Activated CD4-positive, alpha-beta T cell treated with anti-CD3 and anti-CD28 coated beads, Interleukin-2, amount 50 U/mL, for 1 hour (primary cell): ENCODE results near the gene CTNNA2.

ENCODE experiments used
- DNase-seq: peaks from one replicate; pipeline ENCODE4 v3.0.0-alpha.2; 2020

CTNNA2 gene

DNA sequence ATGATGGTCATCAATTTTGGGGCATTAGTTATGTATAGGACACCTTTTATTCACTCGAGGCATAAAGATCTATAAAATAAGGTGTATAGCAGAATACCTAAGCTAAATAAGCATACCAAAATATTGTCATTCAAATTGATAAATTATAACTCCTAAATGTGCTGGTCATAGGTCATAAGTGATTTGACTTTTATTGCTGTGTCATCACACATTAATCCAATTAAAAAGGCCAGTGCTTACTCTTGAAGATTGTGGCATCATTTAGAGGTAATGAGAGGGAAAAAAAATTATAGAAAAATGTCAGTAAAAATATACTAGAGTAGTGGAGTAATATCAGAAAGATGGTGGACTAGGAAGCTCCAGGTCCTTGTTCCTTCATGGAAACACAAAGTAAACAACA, 1138.6 kb downstream of the CTNNA2 start:
- DNase-seq: no peak

- DNase-seq: no peak
Observed at GRCh38 chr2:80655265-80655664, 1142.4 kb downstream of the CTNNA2 start.

DNA sequence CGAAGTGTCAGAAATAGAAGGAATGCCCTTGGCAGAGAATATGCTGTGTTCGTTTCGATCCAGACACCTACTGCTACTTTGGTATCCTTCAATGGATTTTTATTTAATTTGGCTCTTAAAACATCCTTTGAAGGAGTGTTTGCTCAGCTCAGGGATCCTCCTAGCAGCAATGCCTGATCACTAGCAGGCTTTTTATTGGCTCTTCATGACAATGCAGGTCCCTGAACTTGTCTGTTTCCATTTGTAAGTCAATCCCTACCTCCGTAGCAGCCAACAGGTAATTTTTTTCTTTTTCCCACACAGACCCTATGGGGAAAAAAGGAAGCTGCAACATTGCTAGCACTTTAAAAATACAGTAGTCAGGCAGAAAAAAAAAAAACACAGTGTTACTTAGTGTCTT, 1157.9 kb downstream of the CTNNA2 start:
- DNase-seq: no peak

GRCh38 chr2:80687524-80687923, 1174.7 kb downstream of the CTNNA2 start:
- DNase-seq: no peak

DNA sequence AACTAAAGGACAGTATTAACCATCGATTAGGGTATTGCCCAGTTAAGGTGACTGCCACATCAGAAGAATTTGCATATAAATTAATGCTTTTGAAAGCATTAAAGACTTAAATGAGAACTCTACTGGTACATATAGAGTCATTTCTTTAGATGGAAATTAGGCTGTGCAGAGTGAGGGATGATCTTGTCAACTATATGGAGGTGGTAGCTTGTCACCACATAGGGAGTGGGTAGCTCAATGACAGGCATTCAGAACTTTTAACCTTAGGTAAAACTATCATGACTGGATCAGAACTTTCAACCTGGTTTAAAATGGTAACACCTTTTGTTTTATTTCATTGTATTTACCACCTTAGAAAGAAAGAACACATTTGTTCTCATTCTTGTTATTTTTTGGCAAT, 1176.3 kb downstream of the CTNNA2 start:
- DNase-seq: no peak
